A549 (cell line): ENCODE measurements around the gene TMEM59.

Experiments used
- HOXB5 ChIP-seq: fragments of 250-450 bp; sonication (Bioruptor Pico); IDR thresholded peaks from 2 replicates; pipeline ENCODE4 v1.5.0; 2020; ENCODE audit warnings: mild to moderate bottlenecking, moderate library complexity
- TF ChIP-seq, protein P1 (sequence below): fragments of >200 bp; sonication (Bioruptor Twin); formaldehyde crosslinking; IDR thresholded peaks from 3 replicates; pipeline ENCODE4 v1.5.1; 2016

DNA sequence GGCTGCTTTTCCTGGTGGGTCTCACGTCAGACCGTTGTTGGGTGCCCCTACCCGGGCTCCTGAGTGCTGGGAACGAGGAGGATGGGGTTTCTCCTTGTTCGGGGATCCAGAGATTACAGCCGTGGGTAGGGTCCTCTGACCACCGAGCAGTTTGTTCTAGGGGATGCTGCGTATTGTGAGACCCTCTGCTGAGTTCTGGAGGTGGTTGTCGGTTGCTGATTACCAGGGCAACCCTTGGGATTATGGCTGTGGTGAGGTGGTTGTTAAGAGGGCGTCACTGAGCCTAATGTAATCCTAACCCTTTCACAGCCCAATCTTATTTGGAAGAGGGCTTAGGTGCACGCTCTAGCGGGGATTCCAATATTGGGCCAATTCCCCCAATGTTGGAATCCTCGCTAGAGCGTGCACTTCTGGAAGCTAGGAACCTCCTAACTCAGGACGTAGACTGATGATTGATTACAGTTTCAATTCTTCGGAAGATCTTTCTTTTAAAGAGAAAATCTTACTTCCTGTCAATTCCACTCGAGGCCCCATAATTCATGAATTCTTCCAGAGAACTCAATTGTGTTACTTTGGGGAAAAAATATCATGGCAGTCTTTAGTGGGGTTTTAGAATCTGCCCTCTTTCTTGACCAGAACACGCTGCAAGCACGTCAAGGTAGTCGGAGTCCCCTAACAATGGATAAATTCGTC is 887 bp upstream of the TMEM59 start:
- TF ChIP-seq HOXB5, result no peak
- TF ChIP-seq, protein P1, sequence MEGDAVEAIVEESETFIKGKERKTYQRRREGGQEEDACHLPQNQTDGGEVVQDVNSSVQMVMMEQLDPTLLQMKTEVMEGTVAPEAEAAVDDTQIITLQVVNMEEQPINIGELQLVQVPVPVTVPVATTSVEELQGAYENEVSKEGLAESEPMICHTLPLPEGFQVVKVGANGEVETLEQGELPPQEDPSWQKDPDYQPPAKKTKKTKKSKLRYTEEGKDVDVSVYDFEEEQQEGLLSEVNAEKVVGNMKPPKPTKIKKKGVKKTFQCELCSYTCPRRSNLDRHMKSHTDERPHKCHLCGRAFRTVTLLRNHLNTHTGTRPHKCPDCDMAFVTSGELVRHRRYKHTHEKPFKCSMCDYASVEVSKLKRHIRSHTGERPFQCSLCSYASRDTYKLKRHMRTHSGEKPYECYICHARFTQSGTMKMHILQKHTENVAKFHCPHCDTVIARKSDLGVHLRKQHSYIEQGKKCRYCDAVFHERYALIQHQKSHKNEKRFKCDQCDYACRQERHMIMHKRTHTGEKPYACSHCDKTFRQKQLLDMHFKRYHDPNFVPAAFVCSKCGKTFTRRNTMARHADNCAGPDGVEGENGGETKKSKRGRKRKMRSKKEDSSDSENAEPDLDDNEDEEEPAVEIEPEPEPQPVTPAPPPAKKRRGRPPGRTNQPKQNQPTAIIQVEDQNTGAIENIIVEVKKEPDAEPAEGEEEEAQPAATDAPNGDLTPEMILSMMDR, result no peak
